Germinal center (tissue), 1 donor: ENCODE data around the gene GPX2.

ENCODE experiments used
- DNase-seq: peaks from one replicate; pipeline ENCODE4 v3.0.0; 2012; ENCODE audit warnings: mixed read lengths, low spot score

GPX2 gene

GRCh38 chr14:64942531-64943111, at the start of gene GPX2:
Gene GPX2, minus strand, starts transcription at chr14:64942745. Its CDS starts 19 bp downstream, at chr14:64942726.
- DNase-seq: no peak

- DNase-seq: no peak
Measured at GRCh38 chr14:64990939-64991338, 48.4 kb upstream of the GPX2 start.

GRCh38 chr14:64990296-64990695, 47.8 kb upstream of the GPX2 start:
- DNase-seq: no peak

GRCh38 chr14:64987438-64987767, 44.9 kb upstream of the GPX2 start:
- no peak for DNase-seq

GRCh38 chr14:64986648-64987437, 44.3 kb upstream of the GPX2 start, which contains the start of gene FNTB:
Gene FNTB, plus strand, starts transcription at chr14:64986895. Its CDS starts 59 bp downstream, at chr14:64986954.
- DNase-seq: peak; percentile 95

GRCh38 chr14:64983439-64984310, 41.1 kb upstream of the GPX2 start:
- peak; percentile 53 for DNase-seq

- no peak for DNase-seq
Measured at GRCh38 chr14:64979336-64980074, 37.0 kb upstream of the GPX2 start.

- DNase-seq: no peak
Measured at GRCh38 chr14:64974563-64974962, 32.0 kb upstream of the GPX2 start.

- DNase-seq: no peak
Measured at GRCh38 chr14:64973826-64974225, 31.3 kb upstream of the GPX2 start.

- no peak for DNase-seq
Measured at GRCh38 chr14:64973026-64973442, 30.5 kb upstream of the GPX2 start.

GRCh38 chr14:64971943-64972791, 29.6 kb upstream of the GPX2 start, which contains the start of gene RAB15:
Gene RAB15, minus strand, starts transcription at chr14:64972336. Its CDS starts 260 bp downstream, at chr14:64972076.
- DNase-seq: peak; percentile 57

GRCh38 chr14:64971491-64971942, 29.0 kb upstream of the GPX2 start:
- DNase-seq: no peak

- no peak for DNase-seq
Measured at GRCh38 chr14:64970776-64971477, 28.4 kb upstream of the GPX2 start.

GRCh38 chr14:64970041-64970440, 27.5 kb upstream of the GPX2 start:
- no peak for DNase-seq

- peak; percentile 25 for DNase-seq
Measured at GRCh38 chr14:64968651-64969050, 26.1 kb upstream of the GPX2 start.

- DNase-seq: no peak
Measured at GRCh38 chr14:64968167-64968566, 25.6 kb upstream of the GPX2 start.

- no peak for DNase-seq
Measured at GRCh38 chr14:64966976-64967375, 24.4 kb upstream of the GPX2 start.

GRCh38 chr14:64965356-64966000, 22.9 kb upstream of the GPX2 start:
- DNase-seq: no peak

GRCh38 chr14:64963611-64964010, 21.1 kb upstream of the GPX2 start:
- DNase-seq: no peak
